A549 (cell line): Measurements from ENCODE around the gene ITPRID1. TPM values are rescaled to one million over a fixed set of nuclear protein-coding genes. Genes with fewer than 3 reads are reported as not detected.

Experiments
- ATAC-seq, 2 experiments: fragments of 200-7000 bp in 1 of 2; fragments of >200 bp in 1 of 2; cut with Nextera tagmentation in 1 of 2; cut with Tn5 transposase in 1 of 2; 3 replicates each; pipeline versions ENCODE4 v1.8.0 to v1.9.1; 2018 to 2020; ENCODE audit warnings: mild to moderate bottlenecking in 1 of 2, moderate library complexity in 1 of 2
- CTCF ChIA-PET: fragments of 300-600 bp; sonication (Branson Sonifier 250); formaldehyde crosslinking; extraction: SDS; loops from one replicate; lab custom pipeline; 2021; ENCODE audit warnings: antibody characterized with exemption, inconsistent platforms; lab: Yijun Ruan, JAX
- POLR2A ChIA-PET: fragments of 350-600 bp; formaldehyde crosslinking; extraction: SDS; loops from one replicate; lab custom pipeline; 2021; ENCODE audit warnings: antibody characterized with exemption, inconsistent platforms; lab: Yijun Ruan, JAX
- DNase-seq, 2 experiments: peaks; one replicate each; pipeline versions ENCODE4 v3.0.0 to v3.0.0-alpha.2; 2011 to 2016; ENCODE audit warnings: low read depth in 1 of 2, low spot score in 1 of 2
- FAIRE-seq: peaks from 2 replicates; lab custom pipeline; 2011; peaks lifted over from hg19 to GRCh38; lab: Jason Lieb, UNC
- H3K27ac ChIP-seq, 2 experiments: fragments of >200 bp; sonication (Bioruptor Twin); formaldehyde crosslinking; 3 replicates each; pipeline ENCODE4 v1.5.1; 2016 to 2017
- H3K4me1 ChIP-seq: fragments of >200 bp; sonication (Bioruptor Twin); formaldehyde crosslinking; 3 replicates; pipeline ENCODE4 v1.6.1; 2016
- H3K4me2 ChIP-seq: fragments of >200 bp; sonication (Bioruptor Twin); formaldehyde crosslinking; 3 replicates; pipeline ENCODE4 v1.6.1; 2016
- H3K4me3 ChIP-seq: fragments of >200 bp; sonication (Bioruptor Twin); formaldehyde crosslinking; 3 replicates; pipeline ENCODE4 v1.5.1; 2016
- H3K9me3 ChIP-seq: fragments of >200 bp; sonication (Bioruptor Twin); formaldehyde crosslinking; 3 replicates; pipeline ENCODE4 v1.6.1; 2016
- CBX2 ChIP-seq: fragments of 200-600 bp; sonication (generic); IDR thresholded peaks from 2 replicates; pipeline ENCODE4 v1.6.1; 2016; ENCODE audit warnings: low read depth, mild to moderate bottlenecking, borderline replicate concordance
- CBX8 ChIP-seq: fragments of 200-600 bp; sonication (generic); IDR thresholded peaks from 2 replicates; pipeline ENCODE4 v1.6.1; 2016
- CHD2 ChIP-seq: fragments of 150-350 bp; IDR thresholded peaks from 2 replicates; pipeline ENCODE4 v1.6.1; 2014; ENCODE audit warnings: low read length; ENCODE audit not compliant: partially characterized antibody
- CTCF ChIP-seq: fragments of >200 bp; sonication (Bioruptor Twin); formaldehyde crosslinking; IDR thresholded peaks from 3 replicates; pipeline ENCODE4 v1.5.1; 2016
- EHF ChIP-seq: fragments of 250-450 bp; sonication (Bioruptor Pico); IDR thresholded peaks from 2 replicates; pipeline ENCODE4 v1.5.0; 2020; ENCODE audit warnings: mild to moderate bottlenecking
- FOXS1 ChIP-seq: fragments of 250-450 bp; sonication (Bioruptor Pico); IDR thresholded peaks from 2 replicates; pipeline ENCODE4 v1.5.0; 2020; ENCODE audit warnings: mild to moderate bottlenecking, moderate library complexity
- HMGXB4 ChIP-seq: fragments of 250-450 bp; sonication (Bioruptor Pico); IDR thresholded peaks from 2 replicates; pipeline ENCODE4 v1.5.0; 2021; ENCODE audit warnings: mild to moderate bottlenecking, moderate library complexity, borderline replicate concordance
- HOXB5 ChIP-seq: fragments of 250-450 bp; sonication (Bioruptor Pico); IDR thresholded peaks from 2 replicates; pipeline ENCODE4 v1.5.0; 2020; ENCODE audit warnings: mild to moderate bottlenecking, moderate library complexity
- JUNB ChIP-seq: fragments of >200 bp; sonication (Bioruptor Twin); formaldehyde crosslinking; IDR thresholded peaks from 2 replicates; pipeline ENCODE4 v1.6.1; 2016
- KDM1A ChIP-seq: fragments of 200-600 bp; sonication (generic); IDR thresholded peaks from 2 replicates; pipeline ENCODE4 v1.6.1; 2016; ENCODE audit warnings: low read depth, mild to moderate bottlenecking
- KDM5A ChIP-seq: fragments of 200-600 bp; sonication (generic); IDR thresholded peaks from 2 replicates; pipeline ENCODE4 v1.6.1; 2016; ENCODE audit warnings: antibody characterized with exemption, mild to moderate bottlenecking
- MAFK ChIP-seq: fragments of 450-650 bp; IDR thresholded peaks from 2 replicates; pipeline ENCODE4 v1.6.1; 2014; ENCODE audit not compliant: partially characterized antibody
- MYC ChIP-seq: IDR thresholded peaks from 2 replicates; pipeline ENCODE4 v1.6.1; 2012; ENCODE audit warnings: mild to moderate bottlenecking, inconsistent platforms, low read length, improper control_type of control experiment, borderline replicate concordance
- NFE2L2 ChIP-seq: fragments of 150-350 bp; conservative IDR thresholded peaks from 2 replicates; pipeline ENCODE4 v1.6.1; 2014; ENCODE audit warnings: low read length
- NPAS2 ChIP-seq: fragments of 250-450 bp; sonication (Bioruptor Pico); IDR thresholded peaks from 2 replicates; pipeline ENCODE4 v1.8.0; 2022; ENCODE audit warnings: mild to moderate bottlenecking, moderate library complexity, borderline replicate concordance
- PHF8 ChIP-seq: fragments of 200-600 bp; sonication (generic); IDR thresholded peaks from 2 replicates; pipeline ENCODE4 v1.6.1; 2016; ENCODE audit warnings: low read depth, mild to moderate bottlenecking, antibody characterized with exemption, moderate library complexity, borderline replicate concordance
- POLR2AphosphoS2 ChIP-seq: conservative IDR thresholded peaks from 2 replicates; pipeline ENCODE4 v1.6.1; 2012; ENCODE audit warnings: low read length, improper control_type of control experiment, inconsistent platforms
- RAD21 ChIP-seq, 2 experiments: fragments of >200 bp in 1 of 2; sonication (Bioruptor Twin) in 1 of 2; formaldehyde crosslinking in 1 of 2; IDR thresholded peaks in 1 of 2; conservative IDR thresholded peaks in 1 of 2; 2 replicates in 1 of 2; 3 replicates in 1 of 2; pipeline ENCODE4 v1.6.1; 2012 to 2018; ENCODE audit warnings: inconsistent platforms in 1 of 2
- RARB ChIP-seq: fragments of 250-450 bp; sonication (Bioruptor Pico); IDR thresholded peaks from 2 replicates; pipeline ENCODE4 v1.8.0; 2021; ENCODE audit warnings: mild to moderate bottlenecking, moderate library complexity
- RFX5 ChIP-seq: fragments of 450-650 bp; IDR thresholded peaks from 2 replicates; pipeline ENCODE4 v1.7.1; 2014; ENCODE audit warnings: antibody characterized with exemption, mild to moderate bottlenecking, moderate library complexity
- RNF2 ChIP-seq: fragments of 200-600 bp; sonication (generic); IDR thresholded peaks from 2 replicates; pipeline ENCODE4 v1.6.1; 2016; ENCODE audit warnings: low read depth, mild to moderate bottlenecking, antibody characterized with exemption, moderate library complexity, borderline replicate concordance
- SMC3 ChIP-seq: fragments of >200 bp; sonication (Bioruptor Twin); formaldehyde crosslinking; IDR thresholded peaks from 3 replicates; pipeline ENCODE4 v1.6.1; 2018; ENCODE audit warnings: inconsistent platforms
- TP53 ChIP-seq: fragments of 250-450 bp; sonication (Bioruptor Pico); IDR thresholded peaks from 2 replicates; pipeline ENCODE4 v1.5.0; 2021; ENCODE audit warnings: mild to moderate bottlenecking, moderate library complexity
- ZFP36 ChIP-seq: fragments of 450-650 bp; IDR thresholded peaks from 2 replicates; pipeline ENCODE4 v1.6.1; 2014; ENCODE audit warnings: borderline replicate concordance; ENCODE audit not compliant: partially characterized antibody
- ZNF302 ChIP-seq: fragments of 250-450 bp; sonication (Bioruptor Pico); IDR thresholded peaks from 2 replicates; pipeline ENCODE4 v1.9.0; 2021; ENCODE audit warnings: inconsistent platforms, mild to moderate bottlenecking, moderate library complexity
- WGBS: methylation state at CpG from one replicate; pipeline ENCODE4 v1.1.6; 2017; ENCODE audit errors: missing lambda C conversion rate; 5-methylcytosine and 5-hydroxymethylcytosine counted together
- polyA plus RNA-seq, 4 experiments: library from polyadenylated mRNA; depleted of rRNA in 3 of 4; stranded (reverse); fragments of >200 nt; fragmentation: RNase III in 1 of 4; extraction: RNeasy Plus Mini Kit Qiagen cat#74134 plus additional on column Dnase treatment in 1 of 4; gene quantifications; 2 replicates in 3 of 4; 3 replicates in 1 of 4; pipeline ENCODE4 v1.2.3, GENCODE V29; 2011 to 2017
- TF ChIP-seq, protein P1 (sequence below): IDR thresholded peaks from 2 replicates; pipeline ENCODE4 v1.6.1; 2012
- TF ChIP-seq, protein P2 (sequence below): fragments of 450-650 bp; IDR thresholded peaks from 2 replicates; pipeline ENCODE4 v1.6.1; 2014; ENCODE audit warnings: antibody characterized with exemption

Gene ITPRID1
- polyA plus RNA-seq, 2 of the 4 experiments (the other 2 are of a cell fraction): not detected

DNA sequence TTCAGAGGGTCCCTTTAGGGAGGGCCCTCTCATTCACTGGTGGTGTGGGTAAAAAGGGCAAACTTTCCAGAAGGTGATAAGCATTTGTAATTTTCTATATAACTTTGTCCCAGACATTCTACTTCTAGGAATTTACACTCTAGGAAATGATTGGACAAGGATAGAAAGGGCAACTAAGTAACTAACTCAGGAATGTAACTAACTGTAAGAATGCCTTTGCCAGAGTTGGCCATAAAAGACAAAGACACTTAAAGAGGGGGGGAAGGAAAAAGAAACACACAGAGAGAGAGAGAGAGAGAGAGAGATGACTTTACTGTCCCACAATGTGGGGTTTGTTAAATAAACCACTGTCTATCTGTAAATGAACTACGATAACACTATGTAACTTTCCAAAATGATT is 38.5 kb upstream of the ITPRID1 start:
- ChIA-PET POLR2A (no interaction called here), CTCF (interaction anchor here (2.7 to 6.8 kb wide), 3 partner anchors 9 to 102 kb away, joined by 10 to 43 read pairs (median 30); no protein-coding TSS in a partner anchor)
- DNase-seq: no peak
- Histone ChIP-seq H3K9me3 (no peaks in the 10 kb centered on the region), H3K4me1 (no peaks in the 10 kb centered on the region), H3K4me2 (no peak overlapping the region)
- WGBS: 90% methylated on average over 1 of the region's 1 CpG
- no peak for TF ChIP-seq NFE2L2
- TF ChIP-seq HMGXB4 (CRISPR knock-in tag): no peak
- TF ChIP-seq, protein P1, sequence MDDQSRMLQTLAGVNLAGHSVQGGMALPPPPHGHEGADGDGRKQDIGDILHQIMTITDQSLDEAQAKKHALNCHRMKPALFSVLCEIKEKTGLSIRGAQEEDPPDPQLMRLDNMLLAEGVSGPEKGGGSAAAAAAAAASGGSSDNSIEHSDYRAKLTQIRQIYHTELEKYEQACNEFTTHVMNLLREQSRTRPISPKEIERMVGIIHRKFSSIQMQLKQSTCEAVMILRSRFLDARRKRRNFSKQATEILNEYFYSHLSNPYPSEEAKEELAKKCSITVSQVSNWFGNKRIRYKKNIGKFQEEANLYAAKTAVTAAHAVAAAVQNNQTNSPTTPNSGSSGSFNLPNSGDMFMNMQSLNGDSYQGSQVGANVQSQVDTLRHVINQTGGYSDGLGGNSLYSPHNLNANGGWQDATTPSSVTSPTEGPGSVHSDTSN: no peak
- TF ChIP-seq CBX2: no peak
- no peak for TF ChIP-seq EHF (CRISPR knock-in tag)
- no peak for TF ChIP-seq RAD21 (conservative IDR thresholded peaks at IDR 0.05 in 1 of 2, IDR thresholded peaks at IDR 0.05 in 1 of 2)
- TF ChIP-seq MAFK: no peak
- TF ChIP-seq RFX5: no peak
- no peak for TF ChIP-seq CTCF
- TF ChIP-seq ZFP36: no peak
- TF ChIP-seq SMC3: no peak
- TF ChIP-seq MYC: no peak
- TF ChIP-seq NPAS2 (CRISPR knock-in tag): no peak
- TF ChIP-seq, all 56 proteins: peak for 0
- H3K27ac ChIP-seq: no peak overlapping the region
- ATAC-seq (no peak), FAIRE-seq (no peak)
- H3K4me3 ChIP-seq: no peak overlapping the region

GRCh38 chr7:31476073-31476745 is 37.7 kb upstream of the ITPRID1 start:
- ATAC-seq: peak; percentile 84 to 87; a peak in 5 of 6 replicates
- 52% methylated on average over 7 of the region's 7 CpGs for WGBS
- H3K4me3 ChIP-seq: no peak overlapping the region
- CTCF ChIA-PET: interaction anchor here (0.9 to 6.8 kb wide), 5 partner anchors 10 to 103 kb away, joined by 3 to 43 read pairs (median 10); no protein-coding TSS in a partner anchor
- H3K9me3 ChIP-seq: no peaks in the 10 kb centered on the region
- POLR2A ChIA-PET: no interaction called here
- peak; percentile 10 to 42 for DNase-seq
- no peak overlapping the region for H3K27ac ChIP-seq
- no peaks in the 10 kb centered on the region for H3K4me1 ChIP-seq
- no peak overlapping the region for H3K4me2 ChIP-seq
- no peak for FAIRE-seq
- TF ChIP-seq RARB (CRISPR knock-in tag): no peak
- TF ChIP-seq, protein P1: no peak
- no peak for TF ChIP-seq CHD2
- peak; percentile 47 to 60; a peak in 4 of 5 replicates for TF ChIP-seq RAD21 (conservative IDR thresholded peaks at IDR 0.05 in 1 of 2, IDR thresholded peaks at IDR 0.05 in 1 of 2)
- no peak for TF ChIP-seq CBX8
- TF ChIP-seq ZNF302 (CRISPR knock-in tag): no peak
- no peak for TF ChIP-seq RNF2
- no peak for TF ChIP-seq POLR2AphosphoS2
- no peak for TF ChIP-seq HOXB5
- TF ChIP-seq CTCF: peak; percentile 39; the same call in 1 of the 3 replicates
- no peak for TF ChIP-seq KDM5A
- no peak for TF ChIP-seq TP53 (CRISPR knock-in tag)
- TF ChIP-seq, protein P2, sequence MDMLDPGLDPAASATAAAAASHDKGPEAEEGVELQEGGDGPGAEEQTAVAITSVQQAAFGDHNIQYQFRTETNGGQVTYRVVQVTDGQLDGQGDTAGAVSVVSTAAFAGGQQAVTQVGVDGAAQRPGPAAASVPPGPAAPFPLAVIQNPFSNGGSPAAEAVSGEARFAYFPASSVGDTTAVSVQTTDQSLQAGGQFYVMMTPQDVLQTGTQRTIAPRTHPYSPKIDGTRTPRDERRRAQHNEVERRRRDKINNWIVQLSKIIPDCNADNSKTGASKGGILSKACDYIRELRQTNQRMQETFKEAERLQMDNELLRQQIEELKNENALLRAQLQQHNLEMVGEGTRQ: no peak
- no peak for TF ChIP-seq JUNB
- no peak for TF ChIP-seq KDM1A
- no peak for TF ChIP-seq PHF8
- no peak for TF ChIP-seq FOXS1 (CRISPR knock-in tag)
- TF ChIP-seq SMC3: peak; percentile 45; the same call in 2 of the 3 replicates
